ENCODE results near the gene AGO3. TPM values are rescaled to one million over a fixed set of nuclear protein-coding genes. Genes with fewer than 3 reads are reported as not detected.
"Not testable (repeated sequence)": the region's sequence is repeated elsewhere in the genome, so short reads cannot be mapped to it uniquely, and the experiment has no call there.

The AGO3 gene
- total and polyA plus RNA-seq, 7 donors: 0.60 to 27.4 (median 18.5) TPM

- WGBS, 2 donors: 44 to 87% methylated on average over 1 of the region's 1 CpG
- TF ChIP-seq POLR2A (IDR thresholded peaks at IDR 0.05) (no peak), EP300 (IDR thresholded peaks at IDR 0.05) (no peak), POLR2AphosphoS5 (IDR thresholded peaks at IDR 0.05) (no peak), CTCF (IDR thresholded peaks at IDR 0.05) (no peak)
- peaks cover 0 to 3% (median 0%) of the 10 kb centered on the region in 4 donors for H3K4me1 ChIP-seq
- H3K27me3 ChIP-seq: no peaks in the 10 kb centered on the region
- intact Hi-C loops (cut with DNase I): no loop called here
- H3K9me3 ChIP-seq: no peaks in the 10 kb centered on the region
- no peak overlapping the region for H3K27ac ChIP-seq
- H3K36me3 ChIP-seq: no peaks in the 10 kb centered on the region
- no peak overlapping the region for H3K4me3 ChIP-seq
- no peak for DNase-seq
Observed at GRCh38 chr1:35958558-35958957, 27.7 kb downstream of the AGO3 start.

GRCh38 chr1:35959304-35959703, 28.4 kb downstream of the AGO3 start:
- no peaks in the 10 kb centered on the region for H3K9me3 ChIP-seq
- H3K27ac ChIP-seq: no peak overlapping the region
- intact Hi-C loops (cut with DNase I): no loop called here
- WGBS, 2 donors: 38 to 76% methylated on average over 3 of the region's 3 CpGs
- peaks cover 0 to 3% (median 0%) of the 10 kb centered on the region in 4 donors for H3K4me1 ChIP-seq
- H3K36me3 ChIP-seq: no peaks in the 10 kb centered on the region
- no peaks in the 10 kb centered on the region for H3K27me3 ChIP-seq
- no peak overlapping the region for H3K4me3 ChIP-seq
- TF ChIP-seq EP300 (IDR thresholded peaks at IDR 0.05) (no peak), POLR2A (IDR thresholded peaks at IDR 0.05) (no peak), CTCF (IDR thresholded peaks at IDR 0.05) (no peak), POLR2AphosphoS5 (IDR thresholded peaks at IDR 0.05) (no peak)
- no peak for DNase-seq

GRCh38 chr1:35962952-35963351, 32.0 kb downstream of the AGO3 start:
- H3K4me1 ChIP-seq: peaks cover 0 to 3% (median 0%) of the 10 kb centered on the region in 4 donors
- TF ChIP-seq CTCF (IDR thresholded peaks at IDR 0.05) (no peak), POLR2A (IDR thresholded peaks at IDR 0.05) (no peak), POLR2AphosphoS5 (IDR thresholded peaks at IDR 0.05) (no peak), EP300 (IDR thresholded peaks at IDR 0.05) (no peak)
- no peaks in the 10 kb centered on the region for H3K9me3 ChIP-seq
- no peak for DNase-seq
- WGBS, 2 donors: 89 to 97% methylated on average over 2 of the region's 2 CpGs
- no peak overlapping the region for H3K4me3 ChIP-seq
- H3K27ac ChIP-seq: no peak overlapping the region
- intact Hi-C loops (cut with DNase I): no loop called here
- peaks cover 0 to 6% (median under 1%) of the 10 kb centered on the region in 4 donors for H3K36me3 ChIP-seq
- no peaks in the 10 kb centered on the region for H3K27me3 ChIP-seq

GRCh38 chr1:35964277-35964676, 33.4 kb downstream of the AGO3 start:
- H3K27ac ChIP-seq; DNase-seq; H3K9me3 ChIP-seq; H3K4me1 ChIP-seq; H3K27me3 ChIP-seq; intact Hi-C loops (cut with DNase I); H3K4me3 ChIP-seq: not testable (repeated sequence)
- peaks cover 0 to 14% (median 4%) of the 10 kb centered on the region in 4 donors for H3K36me3 ChIP-seq
- WGBS, 2 donors: 95 to 98% methylated on average over 1 of the region's 1 CpG

GRCh38 chr1:35968396-35968795, 37.5 kb downstream of the AGO3 start:
- Histone ChIP-seq H3K4me3 (no peak overlapping the region), H3K27ac (no peak overlapping the region), H3K36me3 (peaks cover 0 to 35% (median 7%) of the 10 kb centered on the region in 4 donors), H3K9me3 (no peaks in the 10 kb centered on the region), H3K4me1 (no peaks in the 10 kb centered on the region), H3K27me3 (no peaks in the 10 kb centered on the region)
- TF ChIP-seq CTCF (IDR thresholded peaks at IDR 0.05): no peak
- WGBS, 2 donors: 96 to 98% methylated on average over 1 of the region's 1 CpG
- intact Hi-C loops (cut with DNase I): no loop called here
- DNase-seq: no peak
